PC-3 (cell line): Measurements from ENCODE around the gene ATG16L1. TPM values are rescaled to one million over a fixed set of nuclear protein-coding genes. Genes with fewer than 3 reads are reported as not detected.

Source experiments
- ATAC-seq: fragments of 200-7000 bp; cut with Tn5 transposase; 2 replicates; pipeline ENCODE4 v1.9.1; 2020; ENCODE audit warnings: mild to moderate bottlenecking, moderate library complexity
- BruUV-seq: library from RNA; stranded (reverse); fragments of 400-500 nt; replicated peaks from 2 replicates; lab custom pipeline; 2021; lab: Mats Ljungman, UMichigan
- CTCF ChIA-PET: fragments of 300-600 bp; sonication (Branson Sonifier 250); formaldehyde crosslinking; loops from one replicate; lab custom pipeline; 2022; ENCODE audit warnings: antibody characterized with exemption; lab: Charles Lee
- POLR2A ChIA-PET: fragments of 300-600 bp; sonication (Branson Sonifier 250); formaldehyde crosslinking; loops from one replicate; lab custom pipeline; 2022; ENCODE audit warnings: antibody characterized with exemption; ENCODE audit not compliant: unreplicated experiment; lab: Charles Lee
- DNase-seq: peaks from one replicate; pipeline ENCODE4 v3.0.0-alpha.2; 2015
- H2AFZ ChIP-seq: fragments of 300-600 bp; sonication (generic); 2 replicates; pipeline ENCODE4 v1.6.0; 2016; ENCODE audit warnings: antibody characterized with exemption, low read length
- H3F3A ChIP-seq: fragments of 300-600 bp; sonication (generic); one replicate; pipeline ENCODE4 v1.6.0; 2017; ENCODE audit warnings: antibody characterized with exemption, low read length, control low read depth, mild to moderate bottlenecking; ENCODE audit not compliant: unreplicated experiment
- H3K27ac ChIP-seq: fragments of 300-600 bp; sonication (generic); 2 replicates; pipeline ENCODE4 v1.5.1; 2016; ENCODE audit warnings: mild to moderate bottlenecking, low read length
- H3K27me3 ChIP-seq: fragments of 300-600 bp; sonication (generic); 2 replicates; pipeline ENCODE4 v1.6.1; 2016; ENCODE audit warnings: low read length, mixed read lengths
- H3K36me3 ChIP-seq: fragments of 300-600 bp; sonication (generic); 2 replicates; pipeline ENCODE4 v1.6.1; 2016; ENCODE audit warnings: low read depth, mixed run types, low read length, mixed read lengths
- H3K4me1 ChIP-seq: fragments of 300-600 bp; sonication (generic); 2 replicates; pipeline ENCODE4 v1.5.1; 2016; ENCODE audit warnings: low read length; ENCODE audit not compliant: insufficient read depth
- H3K4me2 ChIP-seq: fragments of 300-600 bp; sonication (generic); 2 replicates; pipeline ENCODE4 v1.6.0; 2016; ENCODE audit warnings: low read length
- H3K4me3 ChIP-seq: fragments of 300-600 bp; sonication (generic); 2 replicates; pipeline ENCODE4 v1.5.1; 2016; ENCODE audit warnings: mild to moderate bottlenecking, low read length, mixed read lengths
- H3K79me2 ChIP-seq: fragments of 300-600 bp; sonication (generic); 2 replicates; pipeline ENCODE4 v1.6.1; 2017; ENCODE audit warnings: low read length, mixed read lengths
- H3K9ac ChIP-seq: fragments of 300-600 bp; sonication (generic); 2 replicates; pipeline ENCODE4 v1.6.0; 2016; ENCODE audit warnings: mild to moderate bottlenecking, low read length
- H3K9me2 ChIP-seq: fragments of 300-600 bp; sonication (generic); replicated peaks from 2 replicates; pipeline ENCODE4 v1.6.1; 2016; ENCODE audit warnings: mixed run types, low read length, mixed read lengths
- H3K9me3 ChIP-seq: fragments of 300-600 bp; sonication (generic); 2 replicates; pipeline ENCODE4 v1.6.1; 2016; ENCODE audit warnings: low read length, mixed read lengths
- H4K20me1 ChIP-seq: fragments of 300-600 bp; sonication (generic); 2 replicates; pipeline ENCODE4 v1.6.1; 2016; ENCODE audit warnings: low read length, mixed read lengths
- EZH2 ChIP-seq: fragments of 300-600 bp; sonication (generic); IDR thresholded peaks from one replicate; pipeline ENCODE4 v1.6.1; 2017; ENCODE audit warnings: antibody characterized with exemption, mild to moderate bottlenecking, low read length; ENCODE audit not compliant: unreplicated experiment
- EZH2phosphoT487 ChIP-seq: fragments of 300-600 bp; sonication (generic); IDR thresholded peaks from 2 replicates; pipeline ENCODE4 v1.6.1; 2018; ENCODE audit warnings: mild to moderate bottlenecking, antibody characterized with exemption, low read length, borderline replicate concordance
- intact Hi-C: fragments of 100-400 bp; cut with micrococcal nuclease; formaldehyde crosslinking; loops from 2 replicates; pipeline ENCODE4 v1.9.0; 2023
- total RNA-seq: library from RNA; depleted of rRNA; stranded (reverse); fragments of >200 nt; gene quantifications from 2 replicates; pipeline ENCODE4 v1.2.3, GENCODE V29; 2014
- TF ChIP-seq, protein P1 (sequence below): fragments of 300-600 bp; sonication (generic); conservative IDR thresholded peaks from 2 replicates; pipeline ENCODE4 v1.5.1; 2017; ENCODE audit warnings: antibody characterized with exemption, low read depth, mild to moderate bottlenecking, low read length

Gene ATG16L1
- total RNA-seq, 1 experiment from 2014 or later: 173 TPM

DNA sequence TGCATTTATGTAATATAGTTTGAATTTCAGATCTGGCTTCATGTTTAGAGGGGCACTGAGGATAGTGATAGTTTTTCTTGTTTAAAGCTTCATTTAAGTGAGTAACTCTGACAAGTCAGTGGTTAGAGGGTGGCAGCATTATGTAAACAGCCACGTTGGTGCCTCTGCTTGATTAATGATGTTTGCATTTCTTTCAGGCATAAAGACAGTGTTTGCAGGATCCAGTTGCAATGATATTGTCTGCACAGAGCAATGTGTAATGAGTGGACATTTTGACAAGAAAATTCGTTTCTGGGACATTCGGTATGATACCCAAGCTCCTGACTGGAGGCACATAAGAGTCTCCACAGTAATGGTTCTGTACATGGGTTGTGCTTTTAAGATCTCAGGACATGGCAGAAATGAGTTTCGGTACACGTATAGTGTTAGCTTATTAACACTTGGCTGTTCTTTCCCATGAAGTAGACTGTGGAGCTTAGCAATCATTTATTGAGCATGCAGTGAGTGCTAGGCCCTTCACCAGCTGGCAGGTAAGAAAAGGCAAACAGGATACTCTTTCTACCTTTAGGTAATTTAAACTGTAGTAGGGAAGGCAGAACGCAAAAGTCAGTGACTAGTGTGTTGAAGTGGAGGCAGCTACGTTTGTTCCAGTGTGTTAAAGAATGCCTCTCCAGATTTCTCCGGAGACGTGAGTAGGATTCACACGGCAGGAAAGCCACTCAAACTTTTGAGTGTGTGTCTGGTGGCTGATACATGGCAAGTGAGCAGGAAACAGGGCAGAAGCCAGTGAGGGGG lies 38.8 kb downstream of the ATG16L1 start:
- no peak overlapping the region for H3K4me2 ChIP-seq
- no peak for TF ChIP-seq EZH2phosphoT487
- TF ChIP-seq, protein P1, sequence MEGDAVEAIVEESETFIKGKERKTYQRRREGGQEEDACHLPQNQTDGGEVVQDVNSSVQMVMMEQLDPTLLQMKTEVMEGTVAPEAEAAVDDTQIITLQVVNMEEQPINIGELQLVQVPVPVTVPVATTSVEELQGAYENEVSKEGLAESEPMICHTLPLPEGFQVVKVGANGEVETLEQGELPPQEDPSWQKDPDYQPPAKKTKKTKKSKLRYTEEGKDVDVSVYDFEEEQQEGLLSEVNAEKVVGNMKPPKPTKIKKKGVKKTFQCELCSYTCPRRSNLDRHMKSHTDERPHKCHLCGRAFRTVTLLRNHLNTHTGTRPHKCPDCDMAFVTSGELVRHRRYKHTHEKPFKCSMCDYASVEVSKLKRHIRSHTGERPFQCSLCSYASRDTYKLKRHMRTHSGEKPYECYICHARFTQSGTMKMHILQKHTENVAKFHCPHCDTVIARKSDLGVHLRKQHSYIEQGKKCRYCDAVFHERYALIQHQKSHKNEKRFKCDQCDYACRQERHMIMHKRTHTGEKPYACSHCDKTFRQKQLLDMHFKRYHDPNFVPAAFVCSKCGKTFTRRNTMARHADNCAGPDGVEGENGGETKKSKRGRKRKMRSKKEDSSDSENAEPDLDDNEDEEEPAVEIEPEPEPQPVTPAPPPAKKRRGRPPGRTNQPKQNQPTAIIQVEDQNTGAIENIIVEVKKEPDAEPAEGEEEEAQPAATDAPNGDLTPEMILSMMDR: no peak
- TF ChIP-seq EZH2: no peak
- no peaks in the 10 kb centered on the region for H3K4me1 ChIP-seq
- peaks cover 10% of the 10 kb centered on the region for H3F3A ChIP-seq
- intact Hi-C loops: loop anchor here (1.0 to 10.0 kb wide), 2 partner anchors 60 to 135 kb away; no protein-coding TSS in a partner anchor
- no peak for DNase-seq
- no peaks in the 10 kb centered on the region for H3K9me2 ChIP-seq
- H2AFZ ChIP-seq: no peak overlapping the region
- no peak overlapping the region for H3K27ac ChIP-seq
- peak; percentile 68 for ATAC-seq
- peaks cover 22% of the 10 kb centered on the region; the same call in 1 of the 2 replicates for H3K79me2 ChIP-seq
- H3K9ac ChIP-seq: no peak overlapping the region
- no TSS peak for BruUV-seq
- no peaks in the 10 kb centered on the region for H3K27me3 ChIP-seq
- H3K4me3 ChIP-seq: no peak overlapping the region
- H3K9me3 ChIP-seq: no peaks in the 10 kb centered on the region
- H3K36me3 ChIP-seq: peaks cover 96% of the 10 kb centered on the region
- ChIA-PET CTCF (no interaction called here), POLR2A (no interaction called here)
- peaks cover 51% of the 10 kb centered on the region for H4K20me1 ChIP-seq

DNA sequence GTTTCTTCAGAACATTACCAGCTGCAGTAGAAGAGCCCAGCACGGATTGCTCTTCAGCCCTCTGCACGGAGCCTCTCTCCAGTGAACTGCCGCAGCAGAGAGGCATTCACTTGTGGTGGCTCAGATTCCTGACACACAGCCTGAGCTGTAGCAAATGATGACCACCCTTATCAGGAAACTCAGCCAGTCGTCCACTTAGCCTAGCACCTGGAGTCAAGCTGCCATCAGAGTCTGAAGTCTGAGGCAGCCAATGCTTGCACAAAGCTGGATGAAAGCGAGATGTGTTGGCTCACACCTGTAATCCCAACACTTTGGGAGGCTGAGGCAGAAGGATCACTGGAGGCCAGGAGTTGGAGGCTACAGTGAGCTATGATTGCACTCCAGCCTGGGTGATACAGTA lies 44.4 kb downstream of the ATG16L1 start:
- Histone ChIP-seq H3K79me2 (no peaks in the 10 kb centered on the region), H3K36me3 (peaks cover 55% of the 10 kb centered on the region), H3K4me3 (no peak overlapping the region), H2AFZ (no peak overlapping the region), H4K20me1 (peaks cover 18% of the 10 kb centered on the region; the same call in 1 of the 2 replicates), H3K4me1 (no peaks in the 10 kb centered on the region), H3F3A (peaks cover 10% of the 10 kb centered on the region), H3K9ac (no peak overlapping the region), H3K9me2 (no peaks in the 10 kb centered on the region), H3K27me3 (no peaks in the 10 kb centered on the region), H3K9me3 (no peaks in the 10 kb centered on the region), H3K4me2 (no peak overlapping the region), H3K27ac (no peak overlapping the region)
- intact Hi-C loops: loop anchor here (10.0 kb wide), 1 partner anchor 129 kb away; no protein-coding TSS in a partner anchor
- ATAC-seq: no peak
- no TSS peak for BruUV-seq
- ChIA-PET CTCF (interaction anchor here (0.7 kb wide), 1 partner anchor 145 kb away, joined by 6 read pairs; no protein-coding TSS in a partner anchor), POLR2A (no interaction called here)
- TF ChIP-seq, protein P1: no peak
- DNase-seq: no peak

DNA sequence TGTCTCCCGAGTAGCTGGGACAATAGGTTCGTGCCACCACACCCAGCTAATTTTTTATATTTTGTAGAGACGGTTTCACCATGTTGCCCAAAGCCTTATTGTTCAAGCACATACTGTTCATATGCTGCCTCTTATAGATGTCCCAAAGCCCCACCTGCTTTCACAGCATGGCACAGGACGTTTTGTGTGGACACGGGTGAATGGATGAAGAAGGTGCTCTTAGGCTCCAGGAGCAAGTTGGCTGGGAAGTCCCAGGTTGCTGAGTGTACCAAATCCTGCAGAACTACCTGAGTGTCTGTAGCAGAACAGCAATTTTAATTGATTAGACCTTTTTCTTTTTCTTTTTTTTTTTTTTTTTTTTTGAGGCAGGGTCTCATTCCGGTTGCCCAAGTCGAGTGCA lies 45.6 kb downstream of the ATG16L1 start:
- Histone ChIP-seq H3K9ac (no peak overlapping the region), H4K20me1 (peaks cover 9% of the 10 kb centered on the region; the same call in 1 of the 2 replicates), H3K79me2 (no peaks in the 10 kb centered on the region), H3K27ac (no peak overlapping the region), H2AFZ (no peak overlapping the region), H3K4me1 (no peaks in the 10 kb centered on the region), H3K4me2 (no peak overlapping the region), H3F3A (peaks cover 10% of the 10 kb centered on the region), H3K9me2 (no peaks in the 10 kb centered on the region), H3K36me3 (peaks cover 43% of the 10 kb centered on the region), H3K4me3 (no peak overlapping the region), H3K9me3 (no peaks in the 10 kb centered on the region), H3K27me3 (no peaks in the 10 kb centered on the region)
- ChIA-PET CTCF (no interaction called here), POLR2A (no interaction called here)
- no peak for ATAC-seq
- TF ChIP-seq EZH2: no peak
- TF ChIP-seq EZH2phosphoT487: no peak
- TF ChIP-seq, protein P1: no peak
- intact Hi-C loops: loop anchor here (10.0 kb wide), 1 partner anchor 128 kb away; no protein-coding TSS in a partner anchor
- no TSS peak for BruUV-seq
- DNase-seq: no peak
